WTC11 (cell line): ENCODE measurements around the gene BASP1.

Experiments used
- CTCF ChIP-seq: fragments of 200-600 bp; IDR thresholded peaks from 2 replicates; pipeline ENCODE4 v1.8.0; 2022; ENCODE audit warnings: antibody characterized with exemption
- SP1 ChIP-seq: sonication (generic); formaldehyde crosslinking; conservative IDR thresholded peaks from 2 replicates; pipeline ENCODE4 v1.8.1; 2022; ENCODE audit warnings: missing genetic modification reagents

- peak; percentile 51; the same call in 1 of the 2 replicates for TF ChIP-seq CTCF
- TF ChIP-seq SP1 (CRISPR knock-in tag): no peak
These were observed 1.1 kb upstream of the BASP1 start for GRCh38 chr5:17216176-17216973.
